Tibial nerve (tissue), 4 donors: ENCODE measurements around the gene KCNJ6.

ENCODE experiments used
- EP300 ChIP-seq, 2 donors: sonication (generic); formaldehyde crosslinking; IDR thresholded peaks; one replicate each; pipeline ENCODE4 v1.6.1; 2017; ENCODE audit warnings: antibody characterized with exemption in 2 of 2, mild to moderate bottlenecking in 1 of 2
- POLR2A ChIP-seq, 2 donors: fragments of 450-650 bp; IDR thresholded peaks; one replicate each; pipeline ENCODE4 v1.6.1; 2017; ENCODE audit warnings: antibody characterized with exemption in 2 of 2, mild to moderate bottlenecking in 2 of 2, moderate library complexity in 2 of 2
- TF ChIP-seq, protein P1 (sequence below), 5 experiments: fragments of 200-600 bp in 3 of 5; fragments of 450-650 bp in 2 of 5; sonication (generic) in 3 of 5; IDR thresholded peaks; one replicate each; pipeline ENCODE4 v1.5.1; 2016 to 2019; ENCODE audit warnings: antibody characterized with exemption in 5 of 5, mild to moderate bottlenecking in 3 of 5, moderate library complexity in 2 of 5

DNA sequence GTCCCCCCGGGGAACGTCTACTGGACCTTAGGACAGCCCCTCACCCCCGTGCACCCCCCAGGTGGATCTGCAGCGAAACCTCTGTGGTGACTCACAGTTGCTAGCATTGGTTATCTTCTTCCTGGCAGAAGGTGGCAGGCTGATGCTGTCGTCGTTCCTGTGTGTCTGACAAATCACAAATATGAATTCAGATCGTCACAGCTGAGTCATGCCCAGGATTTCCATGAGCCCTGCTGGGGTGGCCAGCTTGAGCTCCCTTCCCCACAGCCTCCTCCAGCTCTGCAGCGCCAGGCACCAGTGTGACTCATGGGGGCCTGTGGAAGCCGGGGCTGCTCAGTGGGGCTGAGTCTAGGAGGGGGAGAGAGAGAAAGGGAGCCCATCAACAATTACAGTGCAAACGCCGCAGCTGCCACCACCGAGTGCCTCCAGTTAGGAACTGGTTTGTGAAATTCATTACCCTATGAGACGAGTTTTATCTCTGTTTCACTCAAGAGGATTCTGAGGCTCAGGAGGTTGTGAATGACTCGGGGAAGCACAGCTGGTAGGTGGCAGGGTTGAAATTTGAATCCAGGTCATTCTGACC lies 351.8 kb downstream of the KCNJ6 start:
- TF ChIP-seq, protein P1, sequence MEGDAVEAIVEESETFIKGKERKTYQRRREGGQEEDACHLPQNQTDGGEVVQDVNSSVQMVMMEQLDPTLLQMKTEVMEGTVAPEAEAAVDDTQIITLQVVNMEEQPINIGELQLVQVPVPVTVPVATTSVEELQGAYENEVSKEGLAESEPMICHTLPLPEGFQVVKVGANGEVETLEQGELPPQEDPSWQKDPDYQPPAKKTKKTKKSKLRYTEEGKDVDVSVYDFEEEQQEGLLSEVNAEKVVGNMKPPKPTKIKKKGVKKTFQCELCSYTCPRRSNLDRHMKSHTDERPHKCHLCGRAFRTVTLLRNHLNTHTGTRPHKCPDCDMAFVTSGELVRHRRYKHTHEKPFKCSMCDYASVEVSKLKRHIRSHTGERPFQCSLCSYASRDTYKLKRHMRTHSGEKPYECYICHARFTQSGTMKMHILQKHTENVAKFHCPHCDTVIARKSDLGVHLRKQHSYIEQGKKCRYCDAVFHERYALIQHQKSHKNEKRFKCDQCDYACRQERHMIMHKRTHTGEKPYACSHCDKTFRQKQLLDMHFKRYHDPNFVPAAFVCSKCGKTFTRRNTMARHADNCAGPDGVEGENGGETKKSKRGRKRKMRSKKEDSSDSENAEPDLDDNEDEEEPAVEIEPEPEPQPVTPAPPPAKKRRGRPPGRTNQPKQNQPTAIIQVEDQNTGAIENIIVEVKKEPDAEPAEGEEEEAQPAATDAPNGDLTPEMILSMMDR (IDR thresholded peaks at IDR 0.05), result no peak
- TF ChIP-seq POLR2A (IDR thresholded peaks at IDR 0.05) (no peak), EP300 (IDR thresholded peaks at IDR 0.05) (no peak)
